Keratinocyte (primary cell): ENCODE measurements around the gene ANXA4. TPM values are rescaled to one million over a fixed set of nuclear protein-coding genes. Genes with fewer than 3 reads are reported as not detected.
"Not testable (repeated sequence)": the region's sequence is repeated elsewhere in the genome, so short reads cannot be mapped to it uniquely, and the experiment has no call there.

ENCODE experiments used
- DNase-seq: peaks from one replicate; pipeline ENCODE4 v3.0.0-alpha.2; 2011; ENCODE audit warnings: low read depth, missing footprints, low spot score
- FAIRE-seq: peaks from 2 replicates; lab custom pipeline; 2011; peaks lifted over from hg19 to GRCh38; lab: Jason Lieb, UNC
- H2AFZ ChIP-seq: 2 replicates; pipeline ENCODE4 v1.6.0; 2012; ENCODE audit warnings: low read length, control low read depth, inconsistent platforms; ENCODE audit not compliant: control insufficient read depth
- H3K27ac ChIP-seq: 2 replicates; pipeline ENCODE4 v1.5.1; 2011; ENCODE audit warnings: low read length; ENCODE audit not compliant: control insufficient read depth, insufficient read depth
- H3K27me3 ChIP-seq: 3 replicates; pipeline ENCODE4 v1.6.0; 2011; ENCODE audit warnings: low read length; ENCODE audit not compliant: control insufficient read depth, insufficient read depth; ENCODE audit errors: extremely low read depth
- H3K36me3 ChIP-seq, 2 experiments: 2 replicates in 1 of 2; 3 replicates in 1 of 2; pipeline ENCODE4 v1.5.1; 2011; ENCODE audit warnings: low read length in 2 of 2, mild to moderate bottlenecking in 1 of 2; ENCODE audit not compliant: control insufficient read depth in 2 of 2, insufficient read depth in 2 of 2; ENCODE audit errors: extremely low read depth in 1 of 2
- H3K4me1 ChIP-seq: 3 replicates; pipeline ENCODE4 v1.5.1; 2011; ENCODE audit warnings: low read length; ENCODE audit not compliant: control insufficient read depth, insufficient read depth; ENCODE audit errors: extremely low read depth
- H3K4me2 ChIP-seq: 3 replicates; pipeline ENCODE4 v1.6.0; 2011; ENCODE audit warnings: low read depth, low read length; ENCODE audit not compliant: control insufficient read depth, insufficient read depth; ENCODE audit errors: extremely low read depth
- H3K4me3 ChIP-seq, 3 experiments: fragments of 200-600 bp in 1 of 3; sonication (generic) in 1 of 3; 2 replicates in 2 of 3; 3 replicates in 1 of 3; pipeline ENCODE4 v1.5.1; 2011 to 2016; ENCODE audit warnings: low read length in 3 of 3, mild to moderate bottlenecking in 3 of 3, control low read depth in 2 of 3, inconsistent platforms in 1 of 3, low read depth in 1 of 3, mixed read lengths in 1 of 3, mixed run types in 1 of 3, moderate library complexity in 1 of 3; ENCODE audit not compliant: control insufficient read depth in 2 of 3, insufficient read depth in 2 of 3; ENCODE audit errors: extremely low read depth in 1 of 3
- H3K79me2 ChIP-seq: 2 replicates; pipeline ENCODE4 v1.6.0; 2012; ENCODE audit warnings: low read length; ENCODE audit not compliant: control insufficient read depth, insufficient read depth
- H3K9ac ChIP-seq: 3 replicates; pipeline ENCODE4 v1.6.0; 2011; ENCODE audit warnings: low read length; ENCODE audit not compliant: control insufficient read depth, insufficient read depth; ENCODE audit errors: extremely low read depth
- H3K9me1 ChIP-seq: 3 replicates; pipeline ENCODE4 v1.6.0; 2011; ENCODE audit warnings: low read length; ENCODE audit not compliant: control insufficient read depth, insufficient read depth; ENCODE audit errors: extremely low read depth
- H3K9me3 ChIP-seq: 2 replicates; pipeline ENCODE4 v1.5.1; 2012; ENCODE audit warnings: low read depth, low read length; ENCODE audit not compliant: control insufficient read depth
- H4K20me1 ChIP-seq: 3 replicates; pipeline ENCODE4 v1.6.0; 2011; ENCODE audit warnings: low read length; ENCODE audit not compliant: control insufficient read depth, insufficient read depth; ENCODE audit errors: extremely low read depth
- EZH2 ChIP-seq: IDR thresholded peaks from one replicate; pipeline ENCODE4 v1.6.1; 2012; ENCODE audit warnings: inconsistent platforms, mild to moderate bottlenecking, low read length, moderate library complexity
- dilution Hi-C: fragments of 300-500 bp; cut with MboI; formaldehyde crosslinking; loops from one replicate; pipeline ENCODE4 v1.7.0; 2020; ENCODE audit warnings: low sequenced_read_pairs; ENCODE audit not compliant: extremely low pct_ligation_motif_present
- polyA plus RNA-seq, 5 experiments: library from polyadenylated mRNA; depleted of rRNA in 3 of 5; stranded (reverse) in 3 of 5; stranded (forward) in 1 of 5; unstranded in 1 of 5; fragments of >200 nt; gene quantifications; 1 replicate in 1 of 5; 2 replicates in 3 of 5; 3 replicates in 1 of 5; pipeline versions ENCODE4 v1.2.1 to v1.2.3, GENCODE V29; 2011 to 2012; ENCODE audit warnings: missing spikeins in 2 of 5, low read depth in 1 of 5, low replicate concordance in 1 of 5
- TF ChIP-seq, protein P1 (sequence below), 3 experiments: IDR thresholded peaks in 1 of 3; conservative IDR thresholded peaks in 1 of 3; optimal IDR thresholded peaks in 1 of 3; 2 replicates in 2 of 3; 3 replicates in 1 of 3; pipeline versions ENCODE3 to v1.5.1; 2011; ENCODE audit warnings: low read length in 3 of 3, mild to moderate bottlenecking in 3 of 3, moderate library complexity in 2 of 3, control low read depth in 1 of 3, inconsistent platforms in 1 of 3; ENCODE audit not compliant: insufficient read depth in 2 of 3; ENCODE audit errors: extremely low read depth in 1 of 3

The ANXA4 gene
- polyA plus RNA-seq, 1 donor (not counting 4 experiments of a cell fraction or from before 2014, with no cell fraction given) = 209 TPM

DNA sequence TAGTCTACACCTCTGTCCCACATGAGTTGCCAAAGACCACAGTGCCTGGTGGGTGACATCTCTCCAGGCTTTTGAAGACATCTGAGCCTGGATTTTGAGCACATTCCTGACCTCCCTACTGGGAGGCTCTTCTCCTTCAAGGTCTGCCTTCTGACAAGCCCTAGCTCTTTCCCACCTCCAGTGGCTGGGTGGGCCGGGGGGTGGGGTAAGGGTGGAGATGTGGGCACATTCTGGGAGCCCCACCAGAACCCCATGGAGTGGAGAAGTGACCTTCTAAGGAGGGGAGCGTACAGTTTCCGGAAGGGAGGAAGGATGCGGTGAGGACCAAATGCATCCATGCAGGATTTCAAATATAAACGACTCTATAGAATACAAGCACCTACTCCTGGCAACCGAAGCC, 27.9 kb upstream of the ANXA4 start:
- H3K4me1 ChIP-seq = peaks cover 11% of the 10 kb centered on the region
- H3K36me3 ChIP-seq = no peaks in the 10 kb centered on the region
- no peak overlapping the region for H3K4me2 ChIP-seq
- H3K27me3 ChIP-seq = no peaks in the 10 kb centered on the region
- H3K9me1 ChIP-seq = no peaks in the 10 kb centered on the region
- dilution Hi-C loops = no loop called here
- no peak overlapping the region for H3K9ac ChIP-seq
- H4K20me1 ChIP-seq = no peaks in the 10 kb centered on the region
- no peak overlapping the region for H3K27ac ChIP-seq
- DNase-seq (no peak), FAIRE-seq (no peak)
- no peaks in the 10 kb centered on the region for H3K9me3 ChIP-seq
- no peaks in the 10 kb centered on the region for H3K79me2 ChIP-seq
- no peak overlapping the region for H3K4me3 ChIP-seq
- TF ChIP-seq, protein P1, sequence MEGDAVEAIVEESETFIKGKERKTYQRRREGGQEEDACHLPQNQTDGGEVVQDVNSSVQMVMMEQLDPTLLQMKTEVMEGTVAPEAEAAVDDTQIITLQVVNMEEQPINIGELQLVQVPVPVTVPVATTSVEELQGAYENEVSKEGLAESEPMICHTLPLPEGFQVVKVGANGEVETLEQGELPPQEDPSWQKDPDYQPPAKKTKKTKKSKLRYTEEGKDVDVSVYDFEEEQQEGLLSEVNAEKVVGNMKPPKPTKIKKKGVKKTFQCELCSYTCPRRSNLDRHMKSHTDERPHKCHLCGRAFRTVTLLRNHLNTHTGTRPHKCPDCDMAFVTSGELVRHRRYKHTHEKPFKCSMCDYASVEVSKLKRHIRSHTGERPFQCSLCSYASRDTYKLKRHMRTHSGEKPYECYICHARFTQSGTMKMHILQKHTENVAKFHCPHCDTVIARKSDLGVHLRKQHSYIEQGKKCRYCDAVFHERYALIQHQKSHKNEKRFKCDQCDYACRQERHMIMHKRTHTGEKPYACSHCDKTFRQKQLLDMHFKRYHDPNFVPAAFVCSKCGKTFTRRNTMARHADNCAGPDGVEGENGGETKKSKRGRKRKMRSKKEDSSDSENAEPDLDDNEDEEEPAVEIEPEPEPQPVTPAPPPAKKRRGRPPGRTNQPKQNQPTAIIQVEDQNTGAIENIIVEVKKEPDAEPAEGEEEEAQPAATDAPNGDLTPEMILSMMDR (optimal IDR thresholded peaks at IDR 0.05 in 1 of 3, IDR thresholded peaks at IDR 0.05 in 1 of 3, conservative IDR thresholded peaks at IDR 0.05 in 1 of 3; ENCODE audit: extremely low read depth in 1 of 3, insufficient read depth in 2 of 3, low read length in 3 of 3) = no peak
- TF ChIP-seq EZH2 = no peak
- no peak overlapping the region for H2AFZ ChIP-seq

DNA sequence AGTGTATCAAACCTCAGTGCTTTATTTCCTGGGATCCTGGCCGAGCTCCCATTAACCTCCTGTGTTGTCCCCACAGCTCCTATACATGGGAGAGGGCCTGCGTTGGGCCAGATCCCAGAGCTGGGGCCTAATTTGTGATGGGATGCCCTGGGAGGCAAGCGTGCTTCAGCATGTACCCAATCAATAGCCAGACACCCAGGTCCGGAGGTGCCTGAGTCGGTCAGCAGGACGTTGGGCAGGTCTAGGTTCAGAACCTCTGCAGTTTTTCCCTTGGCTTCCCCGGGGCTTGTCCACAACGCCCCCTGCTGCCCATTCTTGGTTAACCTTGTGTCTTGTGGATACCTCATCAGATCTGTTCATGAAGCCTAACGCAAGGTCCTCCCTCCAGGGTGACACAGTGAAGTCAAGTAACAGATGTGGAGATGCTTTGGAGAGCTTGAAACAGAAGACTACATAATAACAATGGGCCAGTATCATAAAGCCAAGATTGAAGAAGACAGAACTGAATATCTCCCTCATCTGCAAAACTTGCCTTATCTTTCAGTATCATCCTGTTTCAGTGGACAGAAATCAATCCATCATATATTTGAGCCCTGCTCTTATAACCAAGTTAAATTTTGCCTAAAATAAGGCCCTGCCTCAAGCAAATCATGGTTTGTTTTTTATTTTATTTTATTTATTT, 27.3 kb upstream of the ANXA4 start:
- H3K4me1 ChIP-seq = peaks cover 11% of the 10 kb centered on the region
- H3K79me2 ChIP-seq, H3K4me3 ChIP-seq, H4K20me1 ChIP-seq, H3K36me3 ChIP-seq, H3K4me2 ChIP-seq, H3K9ac ChIP-seq, H3K9me3 ChIP-seq, H3K27ac ChIP-seq, H3K9me1 ChIP-seq, dilution Hi-C loops, H3K27me3 ChIP-seq, H2AFZ ChIP-seq: not testable (repeated sequence)
- FAIRE-seq (peak; percentile 83), DNase-seq (peak; percentile 62)
- TF ChIP-seq, protein P1 (optimal IDR thresholded peaks at IDR 0.05 in 1 of 3, IDR thresholded peaks at IDR 0.05 in 1 of 3, conservative IDR thresholded peaks at IDR 0.05 in 1 of 3; ENCODE audit: extremely low read depth in 1 of 3, insufficient read depth in 2 of 3, low read length in 3 of 3) = peak; percentile 73 to 87 (median 81)
